Stimulated activated naive B cell treated with anti-CD40 and anti-IgM and Interleukin-4, amounts not matched to agents 10 μg/mL and 1 μg/mL and 100 μg/mL, for 72 hours (primary cell): Measurements from ENCODE around the gene OR52M1.

Experiments
- ATAC-seq, 2 donors: fragments of 150-1000 bp; cut with Tn5 transposase; replicated peaks; 2 replicates each; pipeline ENCODE4 v1.10.0; 2021; ENCODE audit warnings: moderate library complexity in 1 of 2
- DNase-seq: peaks from one replicate; pipeline ENCODE4 v3.0.0; 2021
- H3K27ac Mint-ChIP-seq: one replicate; pipeline ENCODE4 v1.8.0; 2022; ENCODE audit warnings: mild to moderate bottlenecking, mixed read lengths
- H3K27me3 Mint-ChIP-seq, 2 donors: one replicate each; pipeline ENCODE4 v1.8.0; 2022; ENCODE audit warnings: mixed read lengths in 2 of 2
- H3K36me3 Mint-ChIP-seq, 2 donors: one replicate each; pipeline ENCODE4 v1.8.0; 2022; ENCODE audit warnings: mixed read lengths in 2 of 2, mild to moderate bottlenecking in 1 of 2
- H3K4me1 Mint-ChIP-seq, 2 donors: one replicate each; pipeline ENCODE4 v1.8.0; 2022; ENCODE audit warnings: mixed read lengths in 2 of 2, mild to moderate bottlenecking in 1 of 2
- H3K4me3 Mint-ChIP-seq, 2 donors: one replicate each; pipeline ENCODE4 v1.8.0; 2022; ENCODE audit warnings: mild to moderate bottlenecking in 2 of 2, mixed read lengths in 2 of 2, moderate library complexity in 1 of 2
- H3K9me3 Mint-ChIP-seq, 2 donors: one replicate each; pipeline ENCODE4 v1.8.0; 2022; ENCODE audit warnings: mixed read lengths in 2 of 2, mild to moderate bottlenecking in 1 of 2

Gene OR52M1

DNA sequence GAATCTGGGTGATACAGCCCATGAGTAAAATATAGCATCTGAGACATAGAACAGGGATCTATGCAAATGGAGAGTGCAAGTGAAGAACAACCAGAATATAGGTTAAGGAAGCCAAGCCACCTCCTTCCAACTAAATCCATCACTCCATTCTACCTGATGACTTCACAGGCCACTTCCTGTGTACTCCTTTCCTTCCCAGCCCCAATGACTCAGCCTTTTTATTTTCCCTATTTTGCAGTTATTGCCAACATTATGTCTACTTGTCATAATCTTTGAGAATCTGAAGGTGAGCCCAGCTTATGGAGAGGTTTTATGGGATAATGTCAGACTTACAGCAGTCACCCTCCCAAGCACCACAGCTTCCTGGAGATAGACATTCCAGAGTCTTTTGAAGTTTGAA lies 1.4 kb upstream of the OR52M1 start:
- Mint-ChIP-seq H3K36me3 (no peaks in the 10 kb centered on the region), H3K27ac (no peak overlapping the region), H3K4me3 (no peak overlapping the region), H3K4me1 (no peaks in the 10 kb centered on the region), H3K27me3 (peaks cover 4 to 18% of the 10 kb centered on the region in 2 donors), H3K9me3 (no peaks in the 10 kb centered on the region)
- ATAC-seq (no peak), DNase-seq (no peak)

- Mint-ChIP-seq H3K36me3 (no peaks in the 10 kb centered on the region), H3K27ac (no peak overlapping the region)
- no peak for ATAC-seq
These were observed 1.9 kb downstream of the OR52M1 start for GRCh38 chr11:4546878-4547277.

GRCh38 chr11:4547416-4547815 lies 2.4 kb downstream of the OR52M1 start:
- no peak for ATAC-seq
- H3K27me3 Mint-ChIP-seq: peaks cover 13 to 24% of the 10 kb centered on the region in 2 donors
- peaks cover 3 to 5% of the 10 kb centered on the region in 2 donors for H3K9me3 Mint-ChIP-seq
- no peak for DNase-seq
- no peaks in the 10 kb centered on the region for H3K4me1 Mint-ChIP-seq
- no peak overlapping the region for H3K27ac Mint-ChIP-seq
- no peaks in the 10 kb centered on the region for H3K36me3 Mint-ChIP-seq
- no peak overlapping the region for H3K4me3 Mint-ChIP-seq

More at GRCh38 chr11:4546878-4547277, 1.9 kb downstream of the OR52M1 start:
- no peak overlapping the region for H3K4me3 Mint-ChIP-seq
- no peak for DNase-seq
- no peaks in the 10 kb centered on the region for H3K4me1 Mint-ChIP-seq
- H3K27me3 Mint-ChIP-seq: peaks cover 13 to 28% of the 10 kb centered on the region in 2 donors
- peaks cover 3 to 5% of the 10 kb centered on the region in 2 donors for H3K9me3 Mint-ChIP-seq

DNA sequence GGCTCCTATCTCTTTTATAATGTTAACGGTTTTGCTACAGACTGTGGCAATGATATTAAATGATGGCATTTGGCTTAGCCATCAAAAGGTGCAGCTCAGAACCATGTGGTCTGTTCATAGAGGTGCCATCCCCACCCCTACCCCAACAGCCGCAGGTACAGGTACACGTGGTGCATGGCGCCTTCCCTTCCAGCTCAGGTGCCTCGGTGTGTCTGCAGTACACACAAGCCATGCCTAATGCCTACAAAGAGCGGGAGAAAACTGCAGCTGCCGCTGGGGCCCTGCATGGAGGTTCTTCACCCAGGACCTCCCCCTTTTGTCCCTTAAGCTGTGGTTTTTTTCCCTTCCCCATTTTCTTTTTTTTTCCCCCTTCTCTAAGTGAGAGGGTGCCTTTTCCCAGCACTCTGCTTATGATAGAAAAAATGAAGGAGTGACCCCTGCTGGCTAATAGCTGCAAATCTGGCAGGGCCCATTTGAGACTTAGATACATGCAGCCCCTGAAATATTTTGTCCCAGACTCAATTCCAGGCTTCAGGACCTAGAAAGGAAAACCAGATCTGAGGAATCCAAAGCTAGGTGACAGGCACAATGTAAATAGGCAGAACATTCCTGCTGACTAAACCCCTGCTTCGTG lies 6.5 kb downstream of the OR52M1 start:
- H3K4me3 Mint-ChIP-seq: no peak overlapping the region
- peaks cover 27 to 30% of the 10 kb centered on the region in 2 donors for H3K27me3 Mint-ChIP-seq
- H3K36me3 Mint-ChIP-seq: peaks cover 0 to 3% of the 10 kb centered on the region in 2 donors
- H3K4me1 Mint-ChIP-seq: no peaks in the 10 kb centered on the region
- DNase-seq (no peak), ATAC-seq (no peak)
- H3K9me3 Mint-ChIP-seq: peaks cover 3 to 8% of the 10 kb centered on the region in 2 donors
- H3K27ac Mint-ChIP-seq: no peak overlapping the region

- peaks cover 16 to 26% of the 10 kb centered on the region in 2 donors for H3K27me3 Mint-ChIP-seq
- H3K36me3 Mint-ChIP-seq: no peaks in the 10 kb centered on the region
- no peaks in the 10 kb centered on the region for H3K4me1 Mint-ChIP-seq
- peaks cover 9 to 10% of the 10 kb centered on the region in 2 donors for H3K9me3 Mint-ChIP-seq
- DNase-seq (no peak), ATAC-seq (no peak)
- H3K4me3 Mint-ChIP-seq: no peak overlapping the region
- no peak overlapping the region for H3K27ac Mint-ChIP-seq
These were observed 14.8 kb downstream of the OR52M1 start for GRCh38 chr11:4559527-4560440.

DNA sequence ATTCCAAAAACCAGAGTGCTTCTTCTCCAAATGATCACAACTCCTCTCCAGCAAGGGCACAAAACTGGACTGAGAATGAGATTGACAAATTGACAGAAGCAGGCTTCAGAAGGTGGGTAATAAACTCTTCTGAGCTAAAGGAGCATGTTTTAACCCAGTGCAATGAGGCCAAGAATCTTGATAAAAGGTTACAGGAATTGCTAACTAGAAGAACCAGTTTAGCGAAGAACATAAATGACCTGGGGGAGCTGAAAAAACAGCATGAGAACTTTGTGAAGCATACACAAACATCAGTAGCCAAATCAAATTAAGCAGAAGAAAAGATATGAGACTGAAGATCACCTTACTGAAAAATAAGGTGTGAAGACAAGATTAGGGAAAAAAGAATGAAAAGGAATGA lies 15.5 kb downstream of the OR52M1 start:
- DNase-seq: no peak
- peaks cover 16 to 29% of the 10 kb centered on the region in 2 donors for H3K27me3 Mint-ChIP-seq
- no peak overlapping the region for H3K27ac Mint-ChIP-seq
- no peak for ATAC-seq
- H3K9me3 Mint-ChIP-seq: peaks cover 9 to 12% of the 10 kb centered on the region in 2 donors
- H3K36me3 Mint-ChIP-seq: no peaks in the 10 kb centered on the region
- no peak overlapping the region for H3K4me3 Mint-ChIP-seq
- H3K4me1 Mint-ChIP-seq: no peaks in the 10 kb centered on the region

DNA sequence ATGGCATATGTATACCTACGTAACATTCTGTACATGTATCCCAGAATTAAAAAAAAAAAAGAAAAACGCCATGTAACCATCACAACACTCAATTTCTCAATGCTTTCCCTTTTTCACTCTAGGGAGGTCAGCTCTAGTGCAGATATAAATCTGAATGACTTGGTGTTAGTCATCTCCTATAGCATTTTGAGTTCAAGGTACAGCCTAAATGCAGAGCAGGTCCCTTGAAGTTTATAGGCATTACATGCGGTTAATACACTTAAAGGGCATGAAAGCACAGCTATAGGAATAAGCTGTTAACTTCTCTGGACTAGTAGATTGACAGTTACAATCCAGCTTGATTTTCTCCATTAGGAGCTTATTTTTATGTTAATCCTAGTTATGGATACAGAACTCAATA lies 20.4 kb downstream of the OR52M1 start:
- Mint-ChIP-seq H3K9me3 (peaks cover 9 to 12% of the 10 kb centered on the region in 2 donors), H3K4me3 (no peak overlapping the region), H3K27me3 (peaks cover 13 to 22% of the 10 kb centered on the region in 2 donors), H3K4me1 (no peaks in the 10 kb centered on the region), H3K27ac (no peak overlapping the region), H3K36me3 (no peaks in the 10 kb centered on the region)
- ATAC-seq (no peak), DNase-seq (no peak)

- H3K27ac Mint-ChIP-seq: no peak overlapping the region
- no peaks in the 10 kb centered on the region for H3K36me3 Mint-ChIP-seq
- H3K9me3 Mint-ChIP-seq: peaks cover under 1 to 4% of the 10 kb centered on the region in 2 donors
- no peaks in the 10 kb centered on the region for H3K4me1 Mint-ChIP-seq
- peaks cover 7% of the 10 kb centered on the region in 2 donors for H3K27me3 Mint-ChIP-seq
- H3K4me3 Mint-ChIP-seq: no peak overlapping the region
- ATAC-seq (no peak), DNase-seq (no peak)
These were observed 24.1 kb downstream of the OR52M1 start for GRCh38 chr11:4569075-4569474.

DNA sequence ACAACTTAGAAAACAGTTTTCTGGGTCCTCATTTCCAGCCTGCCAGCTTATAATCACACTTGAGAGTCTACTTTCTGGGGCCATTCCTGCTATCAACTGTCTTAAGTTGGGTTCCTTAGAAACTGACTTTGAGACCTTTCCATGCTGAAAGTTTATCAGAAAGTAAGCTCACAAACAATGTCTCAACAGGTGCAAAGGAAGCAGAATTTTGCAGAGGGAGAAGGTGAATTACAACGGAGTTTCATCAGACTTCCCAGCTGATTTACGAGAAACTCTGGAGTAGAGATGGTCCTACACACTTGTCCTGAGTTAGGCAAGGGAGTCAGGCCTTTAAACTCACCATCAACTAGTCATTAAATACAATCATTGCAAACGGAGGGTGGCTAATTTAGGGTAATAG lies 31.9 kb downstream of the OR52M1 start:
- H3K9me3 Mint-ChIP-seq: peaks cover 0 to 2% of the 10 kb centered on the region in 2 donors
- no peaks in the 10 kb centered on the region for H3K4me1 Mint-ChIP-seq
- no peaks in the 10 kb centered on the region for H3K36me3 Mint-ChIP-seq
- H3K27ac Mint-ChIP-seq: no peak overlapping the region
- peaks cover 37 to 40% of the 10 kb centered on the region in 2 donors for H3K27me3 Mint-ChIP-seq
- H3K4me3 Mint-ChIP-seq: no peak overlapping the region
- no peak for ATAC-seq
- no peak for DNase-seq

DNA sequence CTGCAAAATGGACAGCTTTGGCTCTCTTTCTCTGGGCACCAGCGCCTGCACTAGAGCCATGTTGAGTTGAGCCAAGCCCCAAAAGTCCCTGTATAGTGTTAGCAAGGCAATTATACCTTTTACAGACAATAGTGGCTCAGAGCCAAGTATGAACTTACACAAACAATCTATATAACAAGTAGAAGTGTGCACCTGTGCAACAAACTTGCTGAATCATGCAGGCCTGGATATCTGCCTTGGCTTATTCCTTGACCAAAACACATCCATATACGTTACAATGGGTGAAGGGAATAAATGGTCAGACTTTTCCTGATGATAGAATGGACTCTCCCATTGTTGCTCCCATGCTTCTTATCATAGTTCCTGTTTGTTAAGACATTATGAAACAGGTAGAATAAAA lies 32.8 kb downstream of the OR52M1 start:
- ATAC-seq: no peak
- no peak for DNase-seq
- Mint-ChIP-seq H3K27me3 (peaks cover 41 to 43% of the 10 kb centered on the region in 2 donors), H3K4me1 (no peaks in the 10 kb centered on the region), H3K27ac (no peak overlapping the region), H3K9me3 (peaks cover 0 to 2% of the 10 kb centered on the region in 2 donors), H3K36me3 (no peaks in the 10 kb centered on the region), H3K4me3 (no peak overlapping the region)

- ATAC-seq: no peak
- peaks cover 0 to 2% of the 10 kb centered on the region in 2 donors for H3K9me3 Mint-ChIP-seq
- DNase-seq: no peak
These were observed 33.6 kb downstream of the OR52M1 start for GRCh38 chr11:4578624-4579023.

DNA sequence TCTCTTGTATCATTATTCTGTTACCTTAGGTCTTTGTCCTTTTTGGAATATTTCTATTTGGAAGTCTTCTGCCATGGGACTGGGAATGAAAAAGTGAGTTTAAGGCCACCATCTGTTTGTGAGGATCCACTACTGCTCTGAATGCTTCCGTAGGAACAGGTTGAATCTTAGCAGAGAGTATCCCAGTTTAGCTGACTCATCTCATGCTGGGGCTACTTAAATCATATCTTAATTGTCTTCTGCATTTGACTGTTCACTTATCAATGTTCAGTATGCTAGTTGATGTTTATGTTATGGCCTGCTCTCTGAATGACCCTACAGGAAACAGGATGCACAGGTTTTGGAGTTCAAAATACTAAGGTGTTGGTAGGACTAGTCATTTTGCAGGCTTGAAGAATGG lies 35.1 kb downstream of the OR52M1 start:
- H3K36me3 Mint-ChIP-seq: no peaks in the 10 kb centered on the region
- H3K27ac Mint-ChIP-seq: no peak overlapping the region

More at GRCh38 chr11:4578624-4579023, 33.6 kb downstream of the OR52M1 start:
- Mint-ChIP-seq H3K36me3 (no peaks in the 10 kb centered on the region), H3K27ac (no peak overlapping the region), H3K4me1 (no peaks in the 10 kb centered on the region), H3K4me3 (no peak overlapping the region), H3K27me3 (peaks cover 43 to 48% of the 10 kb centered on the region in 2 donors)

GRCh38 chr11:4581443-4581842 lies 36.5 kb downstream of the OR52M1 start, which contains the start of gene OR52I2:
TSS of gene OR52I2 (plus strand) at chr11:4581743.
- no peak for ATAC-seq
- Mint-ChIP-seq H3K27ac (no peak within 1 kb of the TSS), H3K9me3 (peaks cover 0 to 2% of the 10 kb centered on the region in 2 donors), H3K4me3 (no peak within 1 kb of the TSS), H3K36me3 (no peaks in the 10 kb centered on the region), H3K4me1 (no peaks in the 10 kb centered on the region), H3K27me3 (peaks cover 34 to 35% of the 10 kb centered on the region in 2 donors)
- DNase-seq: no peak

More for the DNA sequence above, 35.1 kb downstream of the OR52M1 start:
- H3K9me3 Mint-ChIP-seq: peaks cover 0 to 2% of the 10 kb centered on the region in 2 donors
- ATAC-seq: no peak
- DNase-seq: no peak
- no peaks in the 10 kb centered on the region for H3K4me1 Mint-ChIP-seq
- no peak overlapping the region for H3K4me3 Mint-ChIP-seq
- H3K27me3 Mint-ChIP-seq: peaks cover 39 to 43% of the 10 kb centered on the region in 2 donors

DNA sequence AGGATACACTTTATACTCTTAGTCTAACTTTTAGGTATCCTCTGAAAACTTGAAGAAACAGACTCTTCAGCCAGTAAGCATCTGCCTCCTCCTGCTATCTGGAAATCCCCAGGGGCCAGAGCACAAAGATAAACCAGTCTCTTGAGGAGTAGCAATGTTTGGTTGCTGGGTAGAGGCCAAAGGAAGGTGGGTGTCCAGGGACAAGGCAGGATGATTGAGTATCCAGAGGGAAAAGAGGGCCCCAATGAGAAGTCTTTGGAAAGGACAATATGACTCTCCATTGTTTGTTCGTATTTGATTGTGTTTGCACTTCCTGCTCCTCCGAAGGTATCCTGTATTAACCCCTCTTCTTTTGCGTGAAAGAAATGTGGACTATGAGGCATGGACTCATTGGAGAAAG lies 44.0 kb downstream of the OR52M1 start:
- no peak overlapping the region for H3K27ac Mint-ChIP-seq
- H3K9me3 Mint-ChIP-seq: peaks cover 0 to 2% of the 10 kb centered on the region in 2 donors
- peaks cover 12% of the 10 kb centered on the region in 2 donors for H3K27me3 Mint-ChIP-seq
- H3K36me3 Mint-ChIP-seq: no peaks in the 10 kb centered on the region
- ATAC-seq (no peak), DNase-seq (no peak)
- no peaks in the 10 kb centered on the region for H3K4me1 Mint-ChIP-seq
- no peak overlapping the region for H3K4me3 Mint-ChIP-seq
